BLaER1 (cell line): ENCODE data around the gene HYAL2.

ENCODE experiments used
- H3K27ac ChIP-seq: shearing (Covaris generic); formaldehyde crosslinking; 2 replicates; pipeline ENCODE4 v1.8.1; 2022
- H3K27me3 ChIP-seq: shearing (Covaris generic); formaldehyde crosslinking; 2 replicates; pipeline ENCODE4 v1.8.1; 2022
- H3K36me3 ChIP-seq: shearing (Covaris generic); formaldehyde crosslinking; 2 replicates; pipeline ENCODE4 v1.8.1; 2022
- H3K4me1 ChIP-seq: shearing (Covaris generic); formaldehyde crosslinking; 2 replicates; pipeline ENCODE4 v1.8.1; 2022
- H3K4me2 ChIP-seq: shearing (Covaris generic); formaldehyde crosslinking; 2 replicates; pipeline ENCODE4 v1.8.1; 2022
- H3K4me3 ChIP-seq: shearing (Covaris generic); formaldehyde crosslinking; 2 replicates; pipeline ENCODE4 v1.8.1; 2022
- H3K9ac ChIP-seq: shearing (Covaris generic); formaldehyde crosslinking; 2 replicates; pipeline ENCODE4 v1.8.1; 2022
- H3K9me3 ChIP-seq: shearing (Covaris generic); formaldehyde crosslinking; 2 replicates; pipeline ENCODE4 v1.8.1; 2022
- H4K20me1 ChIP-seq: shearing (Covaris generic); formaldehyde crosslinking; 2 replicates; pipeline ENCODE4 v1.8.1; 2022
- Cebpa-rat ChIP-seq: shearing (Covaris generic); IDR thresholded peaks from 2 replicates; pipeline ENCODE4 v1.8.1; 2022

HYAL2 gene

DNA sequence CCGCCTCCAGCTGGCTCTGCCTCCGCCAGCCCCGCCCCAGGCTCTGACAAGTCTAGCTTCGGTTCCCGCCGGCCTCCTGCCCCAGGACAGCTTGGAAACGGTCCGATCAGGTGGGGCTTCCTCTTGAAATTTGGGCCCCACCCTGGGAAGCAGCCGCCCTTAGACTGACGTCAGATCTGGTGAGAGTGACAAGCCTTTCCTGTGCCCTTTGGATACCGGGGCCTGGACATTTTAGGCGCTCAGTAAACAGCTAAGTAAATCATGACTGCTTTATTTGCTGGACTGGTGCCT is 23.0 kb downstream of the HYAL2 start:
- Histone ChIP-seq H3K4me3 (peak overlapping the region; percentile 78), H3K36me3 (peaks cover 8% of the 10 kb centered on the region; the same call in 1 of the 2 replicates), H3K9me3 (no peaks in the 10 kb centered on the region), H3K27me3 (no peaks in the 10 kb centered on the region), H3K4me2 (peak overlapping the region; percentile 84), H3K4me1 (peaks cover 21% of the 10 kb centered on the region), H3K27ac (peak overlapping the region; percentile 36; the same call in 1 of the 2 replicates), H3K9ac (peak overlapping the region; percentile 70), H4K20me1 (0 out of 2 replicates have a peak, but pooled peaks cover 8% of the 10 kb centered on the region)
- TF ChIP-seq Cebpa-rat: no peak

- Histone ChIP-seq H3K4me1 (peaks cover 21% of the 10 kb centered on the region), H4K20me1 (0 out of 2 replicates have a peak, but pooled peaks cover 8% of the 10 kb centered on the region), H3K4me3 (peak within 1 kb of the TSS; percentile 78), H3K9me3 (no peaks in the 10 kb centered on the region), H3K36me3 (peaks cover 8% of the 10 kb centered on the region; the same call in 1 of the 2 replicates), H3K27me3 (no peaks in the 10 kb centered on the region), H3K27ac (peak within 1 kb of the TSS; percentile 82), H3K4me2 (peak within 1 kb of the TSS; percentile 96), H3K9ac (peak within 1 kb of the TSS; percentile 82)
- TF ChIP-seq Cebpa-rat: no peak
Measured at GRCh38 chr3:50298836-50299637, 23.5 kb downstream of the HYAL2 start, which contains the start of the genes HYAL3 and NAA80. TSS of gene HYAL3 (minus strand) at chr3:50299405. CDS start at chr3:50295602, 3,803 bp downstream. TSS of gene NAA80 (minus strand) at chr3:50299405. CDS start at chr3:50297463, 1,942 bp downstream.

- Histone ChIP-seq H3K9ac (peak overlapping the region; percentile 82; the same call in 1 of the 2 replicates), H4K20me1 (0 out of 2 replicates have a peak, but pooled peaks cover 8% of the 10 kb centered on the region), H3K4me3 (peak overlapping the region; percentile 78), H3K4me2 (peak overlapping the region; percentile 96), H3K9me3 (no peaks in the 10 kb centered on the region), H3K4me1 (peaks cover 26% of the 10 kb centered on the region), H3K36me3 (peaks cover 8% of the 10 kb centered on the region; the same call in 1 of the 2 replicates), H3K27ac (peak overlapping the region; percentile 82), H3K27me3 (no peaks in the 10 kb centered on the region)
- no peak for TF ChIP-seq Cebpa-rat
Measured at GRCh38 chr3:50297896-50298725, 24.4 kb downstream of the HYAL2 start.

DNA sequence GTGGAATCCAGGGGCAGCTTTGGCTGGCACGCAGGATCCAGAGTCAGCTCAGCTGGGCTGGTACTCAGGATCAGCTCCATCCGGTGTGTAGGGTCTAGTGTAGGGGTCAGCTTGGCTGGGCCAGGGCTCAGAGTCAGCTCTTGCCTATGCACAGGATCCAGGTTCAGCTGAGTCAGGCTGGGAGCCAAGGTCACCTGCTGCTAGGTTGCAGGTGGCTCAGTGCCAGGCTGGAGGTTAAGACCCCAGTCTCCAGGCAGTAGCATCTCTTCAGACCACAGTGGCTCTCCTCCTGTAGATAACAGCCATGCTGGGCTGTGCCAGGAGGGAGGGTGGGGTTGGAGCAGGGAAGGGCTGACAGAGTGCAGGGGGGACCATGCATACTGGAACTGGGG is 25.2 kb downstream of the HYAL2 start:
- no peaks in the 10 kb centered on the region for H3K27me3 ChIP-seq
- no peak for TF ChIP-seq Cebpa-rat
- 0 out of 2 replicates have a peak, but pooled peaks cover 8% of the 10 kb centered on the region for H4K20me1 ChIP-seq
- H3K36me3 ChIP-seq: peaks cover 8% of the 10 kb centered on the region; the same call in 1 of the 2 replicates
- H3K9me3 ChIP-seq: no peaks in the 10 kb centered on the region
- H3K9ac ChIP-seq: no peak overlapping the region
- H3K4me3 ChIP-seq: no peak overlapping the region
- H3K4me1 ChIP-seq: peaks cover 32% of the 10 kb centered on the region
- 0 out of 2 replicates have a peak overlapping the region, but pooled peaks have one; percentile 96 for H3K4me2 ChIP-seq
- no peak overlapping the region for H3K27ac ChIP-seq

- no peaks in the 10 kb centered on the region for H3K27me3 ChIP-seq
- 0 out of 2 replicates have a peak, but pooled peaks cover 8% of the 10 kb centered on the region for H4K20me1 ChIP-seq
- no peak overlapping the region for H3K4me2 ChIP-seq
- no peak for TF ChIP-seq Cebpa-rat
- peaks cover 8% of the 10 kb centered on the region; the same call in 1 of the 2 replicates for H3K36me3 ChIP-seq
- peaks cover 32% of the 10 kb centered on the region for H3K4me1 ChIP-seq
- H3K4me3 ChIP-seq: no peak overlapping the region
- no peak overlapping the region for H3K27ac ChIP-seq
- H3K9ac ChIP-seq: no peak overlapping the region
- no peaks in the 10 kb centered on the region for H3K9me3 ChIP-seq
Measured at GRCh38 chr3:50296721-50297383, 25.7 kb downstream of the HYAL2 start.

DNA sequence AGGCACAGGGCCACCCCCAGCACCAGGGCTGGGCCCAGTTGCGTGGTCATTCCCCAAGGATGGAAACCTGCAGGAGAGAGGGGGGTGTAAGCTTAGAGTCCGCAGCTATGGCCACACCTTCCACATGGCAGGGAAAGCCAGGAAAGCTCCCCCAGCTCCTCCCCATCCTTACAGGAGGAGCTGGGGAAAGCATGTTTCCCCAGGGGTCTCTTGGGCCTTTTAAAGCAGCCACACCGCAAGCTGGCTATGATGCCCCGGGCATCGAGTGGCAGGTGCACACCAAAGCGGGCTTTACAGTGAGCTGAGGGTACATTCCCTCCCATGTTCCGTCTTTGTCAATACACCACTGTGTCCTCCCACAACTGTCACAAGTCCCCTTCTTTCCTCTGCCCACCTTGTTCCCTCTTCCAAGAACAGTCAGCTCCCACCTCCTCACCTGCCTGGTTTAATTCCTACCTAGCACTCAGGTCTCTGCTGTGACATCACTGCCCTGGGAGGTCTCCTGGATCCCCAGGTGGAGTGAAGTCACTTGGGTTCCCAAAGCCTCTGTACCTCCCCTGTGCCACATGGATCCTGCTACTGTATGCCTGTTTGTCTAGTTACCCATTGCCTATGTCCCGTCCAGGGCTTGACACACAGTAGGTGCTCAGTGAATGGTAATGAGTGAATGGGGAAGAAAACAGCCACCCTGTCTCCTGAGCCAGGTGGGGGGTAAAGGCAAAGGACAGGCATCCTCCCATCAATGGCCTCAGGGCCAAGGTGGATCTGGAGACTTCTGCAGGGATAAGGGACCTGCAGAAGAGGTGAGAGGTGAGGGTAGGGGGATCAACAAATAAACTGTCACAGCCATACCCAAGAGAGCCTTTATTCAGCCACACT is 26.8 kb downstream of the HYAL2 start:
- Histone ChIP-seq H3K9ac (no peak overlapping the region), H3K27me3 (no peaks in the 10 kb centered on the region), H3K27ac (no peak overlapping the region), H3K9me3 (no peaks in the 10 kb centered on the region), H3K4me3 (no peak overlapping the region), H3K4me1 (peaks cover 39% of the 10 kb centered on the region), H3K36me3 (peaks cover 8% of the 10 kb centered on the region), H4K20me1 (0 out of 2 replicates have a peak, but pooled peaks cover 8% of the 10 kb centered on the region), H3K4me2 (no peak overlapping the region)
- TF ChIP-seq Cebpa-rat: no peak

- no peak overlapping the region for H3K4me3 ChIP-seq
- peaks cover 37% of the 10 kb centered on the region for H3K4me1 ChIP-seq
Measured at GRCh38 chr3:50294492-50295403, 27.8 kb downstream of the HYAL2 start.

DNA sequence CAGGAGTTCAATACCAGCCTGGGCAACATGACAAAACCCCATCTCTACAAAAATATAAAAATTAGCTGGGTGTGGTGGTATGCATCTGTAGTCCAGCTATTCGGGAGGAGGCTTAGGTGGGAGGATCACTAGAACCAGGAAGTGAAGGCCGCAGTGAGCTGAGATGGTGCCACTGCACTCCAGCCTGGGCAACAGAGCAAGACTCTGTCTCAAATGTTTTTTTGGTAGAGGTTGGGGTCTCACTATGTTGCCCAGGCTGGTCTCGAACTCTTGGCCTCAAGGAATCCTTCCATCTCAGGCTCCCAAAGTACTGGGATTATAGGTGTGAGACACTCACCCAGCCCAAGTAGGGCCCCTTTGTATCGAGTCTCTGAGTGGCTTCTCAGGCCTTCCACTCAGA is 28.5 kb downstream of the HYAL2 start:
- Histone ChIP-seq H3K36me3 (peaks cover 25% of the 10 kb centered on the region), H3K4me3 (no peak overlapping the region), H3K9ac (no peak overlapping the region), H3K4me1 (peaks cover 36% of the 10 kb centered on the region), H4K20me1 (peaks cover 8% of the 10 kb centered on the region; the same call in 1 of the 2 replicates), H3K9me3 (no peaks in the 10 kb centered on the region), H3K27ac (no peak overlapping the region), H3K27me3 (no peaks in the 10 kb centered on the region), H3K4me2 (no peak overlapping the region)
- no peak for TF ChIP-seq Cebpa-rat

More at GRCh38 chr3:50294492-50295403, 27.8 kb downstream of the HYAL2 start:
- no peaks in the 10 kb centered on the region for H3K9me3 ChIP-seq
- H3K9ac ChIP-seq: no peak overlapping the region
- H3K4me2 ChIP-seq: no peak overlapping the region
- no peak overlapping the region for H3K27ac ChIP-seq
- H4K20me1 ChIP-seq: peaks cover 8% of the 10 kb centered on the region; the same call in 1 of the 2 replicates
- H3K36me3 ChIP-seq: peaks cover 19% of the 10 kb centered on the region
- TF ChIP-seq Cebpa-rat: no peak
- H3K27me3 ChIP-seq: no peaks in the 10 kb centered on the region
